ENCODE measurements around the gene SDF2L1. TPM values are rescaled to one million over a fixed set of nuclear protein-coding genes. Genes with fewer than 3 reads are reported as not detected.
"Not testable (repeated sequence)": the region's sequence is repeated elsewhere in the genome, so short reads cannot be mapped to it uniquely, and the experiment has no call there.

Gene SDF2L1
- polyA plus RNA-seq, 3 donors = 31.7 to 46.2 (median 44.7) TPM

- no peak overlapping the region for H2AFZ ChIP-seq (ENCODE audit: insufficient read depth, low read depth, low read length, poor library complexity, severe bottlenecking)
- intact Hi-C loops (cut with micrococcal nuclease) = no loop called here
- Mint-ChIP-seq H3K36me3 (peaks cover 16 to 27% of the 10 kb centered on the region in 2 donors), H3K27me3 (ENCODE audit: low read depth in 3 of 3) (no peaks in the 10 kb centered on the region), H3K4me1 (peaks cover 41% of the 10 kb centered on the region), H3K27ac (peak overlapping the region in 4 of 7 donors; percentile 28 to 79 (median 40)), H3K9me3 (no peaks in the 10 kb centered on the region), H3K4me3 (no peak overlapping the region)
- H3K27me3 ChIP-seq (ENCODE audit: control insufficient read depth in 2 of 2, insufficient read depth in 2 of 2, low read length in 2 of 2) = no peaks in the 10 kb centered on the region
- peaks cover 99% of the 10 kb centered on the region for H4K20me1 ChIP-seq (ENCODE audit: insufficient read depth, low read length)
- peaks cover 14 to 15% of the 10 kb centered on the region in 2 donors for H3K4me1 ChIP-seq (ENCODE audit: control insufficient read depth in 1 of 2, insufficient read depth in 2 of 2, low read length in 2 of 2)
- H3K4me3 ChIP-seq (replicated peaks in 1 of 3; ENCODE audit: low read depth in 2 of 3, low read length in 3 of 3) = no peak overlapping the region
- DNase-seq = no peak
- H3K27ac ChIP-seq (ENCODE audit: low read depth in 1 of 2, low read length in 2 of 2) = peak overlapping the region in 1 of 2 donors; percentile 32
- H3K36me3 ChIP-seq (replicated peaks in 1 of 2; ENCODE audit: control insufficient read depth in 1 of 2, insufficient read depth in 2 of 2, low read length in 2 of 2) = peaks cover 13 to 21% of the 10 kb centered on the region in 2 donors
- H3K9me3 ChIP-seq (replicated peaks in 1 of 2; ENCODE audit: control insufficient read depth in 1 of 2, insufficient read depth in 1 of 2, low read length in 2 of 2) = no peaks in the 10 kb centered on the region
- no peak overlapping the region for H3K4me2 ChIP-seq (replicated peaks; ENCODE audit: extremely low read depth, low read length, poor library complexity, severe bottlenecking)
- TF ChIP-seq CTCF (IDR thresholded peaks at IDR 0.05) = no peak
- no peak overlapping the region for H3K9ac ChIP-seq (ENCODE audit: insufficient read depth, low read length, poor library complexity, severe bottlenecking)
- WGBS (ENCODE audit: insufficient coverage) = 100% methylated on average over 6 of the region's 7 CpGs
- peaks cover 100% of the 10 kb centered on the region for H3K79me2 ChIP-seq (ENCODE audit: insufficient read depth, low read length)
Observed at GRCh38 chr22:21605887-21606564, 36.1 kb upstream of the SDF2L1 start.

- Histone ChIP-seq H3K27me3 (ENCODE audit: control insufficient read depth in 2 of 2, insufficient read depth in 2 of 2, low read length in 2 of 2) (no peaks in the 10 kb centered on the region), H3K27ac (ENCODE audit: low read depth in 1 of 2, low read length in 2 of 2) (peak overlapping the region in 1 of 2 donors; percentile 32), H3K4me1 (ENCODE audit: control insufficient read depth in 1 of 2, insufficient read depth in 2 of 2, low read length in 2 of 2) (peaks cover 14 to 15% of the 10 kb centered on the region in 2 donors), H3K4me2 (replicated peaks; ENCODE audit: extremely low read depth, low read length, poor library complexity, severe bottlenecking) (no peak overlapping the region), H3K79me2 (ENCODE audit: insufficient read depth, low read length) (peaks cover 100% of the 10 kb centered on the region), H3K36me3 (replicated peaks in 1 of 2; ENCODE audit: control insufficient read depth in 1 of 2, insufficient read depth in 2 of 2, low read length in 2 of 2) (peaks cover 20 to 28% of the 10 kb centered on the region in 2 donors), H3K4me3 (replicated peaks in 1 of 3; ENCODE audit: low read depth in 2 of 3, low read length in 3 of 3) (no peak overlapping the region), H3K9me3 (replicated peaks in 1 of 2; ENCODE audit: control insufficient read depth in 1 of 2, insufficient read depth in 1 of 2, low read length in 2 of 2) (no peaks in the 10 kb centered on the region), H3K9ac (ENCODE audit: insufficient read depth, low read length, poor library complexity, severe bottlenecking) (no peak overlapping the region), H2AFZ (ENCODE audit: insufficient read depth, low read depth, low read length, poor library complexity, severe bottlenecking) (no peak overlapping the region), H4K20me1 (ENCODE audit: insufficient read depth, low read length) (peaks cover 99% of the 10 kb centered on the region)
- peaks cover 41% of the 10 kb centered on the region for H3K4me1 Mint-ChIP-seq
- H3K27me3 Mint-ChIP-seq (ENCODE audit: low read depth in 3 of 3) = no peaks in the 10 kb centered on the region
- no peak for TF ChIP-seq CTCF (IDR thresholded peaks at IDR 0.05)
- H3K9me3 Mint-ChIP-seq = no peaks in the 10 kb centered on the region
- intact Hi-C loops (cut with micrococcal nuclease) = no loop called here
- WGBS (ENCODE audit: insufficient coverage) = 96% methylated on average over 5 of the region's 8 CpGs
- H3K27ac Mint-ChIP-seq = peak overlapping the region in 2 of 7 donors; percentile 13 to 42
- H3K4me3 Mint-ChIP-seq = no peak overlapping the region
- H3K36me3 Mint-ChIP-seq = peaks cover 23 to 34% of the 10 kb centered on the region in 2 donors
- no peak for DNase-seq
Observed at GRCh38 chr22:21606775-21607174, 35.3 kb upstream of the SDF2L1 start.

- peaks cover 36 to 47% of the 10 kb centered on the region in 2 donors for H3K36me3 ChIP-seq (replicated peaks in 1 of 2; ENCODE audit: control insufficient read depth in 1 of 2, insufficient read depth in 2 of 2, low read length in 2 of 2)
- H3K4me3 Mint-ChIP-seq; H3K9me3 ChIP-seq (replicated peaks in 1 of 2; ENCODE audit: control insufficient read depth in 1 of 2, insufficient read depth in 1 of 2, low read length in 2 of 2); H3K4me1 ChIP-seq (ENCODE audit: control insufficient read depth in 1 of 2, insufficient read depth in 2 of 2, low read length in 2 of 2); H3K27me3 ChIP-seq (ENCODE audit: control insufficient read depth in 2 of 2, insufficient read depth in 2 of 2, low read length in 2 of 2); H3K27ac ChIP-seq (ENCODE audit: low read depth in 1 of 2, low read length in 2 of 2); H3K4me3 ChIP-seq (replicated peaks in 1 of 3; ENCODE audit: low read depth in 2 of 3, low read length in 3 of 3); intact Hi-C loops (cut with micrococcal nuclease); H3K9ac ChIP-seq (ENCODE audit: insufficient read depth, low read length, poor library complexity, severe bottlenecking); H3K9me3 Mint-ChIP-seq; H3K4me2 ChIP-seq (replicated peaks; ENCODE audit: extremely low read depth, low read length, poor library complexity, severe bottlenecking); H3K27me3 Mint-ChIP-seq (ENCODE audit: low read depth in 3 of 3); H2AFZ ChIP-seq (ENCODE audit: insufficient read depth, low read depth, low read length, poor library complexity, severe bottlenecking); DNase-seq: not testable (repeated sequence)
- Mint-ChIP-seq H3K36me3 (peaks cover 36 to 54% of the 10 kb centered on the region in 2 donors), H3K4me1 (peaks cover 32% of the 10 kb centered on the region), H3K27ac (peak overlapping the region in 1 of 7 donors; percentile 63)
- H4K20me1 ChIP-seq (ENCODE audit: insufficient read depth, low read length) = peaks cover 100% of the 10 kb centered on the region
- WGBS (ENCODE audit: insufficient coverage) = 96% methylated on average over 7 of the region's 11 CpGs
- H3K79me2 ChIP-seq (ENCODE audit: insufficient read depth, low read length) = peaks cover 100% of the 10 kb centered on the region
Observed at GRCh38 chr22:21609556-21610157, 32.4 kb upstream of the SDF2L1 start.

All from CD14-positive monocyte (primary cell).